Activated CD8-positive, alpha-beta memory T cell treated with anti-CD3 and anti-CD28 coated beads, Interleukin-2, amount 50 U/mL, for 1 hour (primary cell): ENCODE measurements around the gene RTBDN.

Source experiments
- DNase-seq: peaks from one replicate; pipeline ENCODE4 v3.0.0-alpha.2; 2020; ENCODE audit errors: extremely low read depth

RTBDN gene

GRCh38 chr19:12782424-12783290 lies 51.7 kb downstream of the RTBDN start:
- peak; percentile 92 for DNase-seq

DNA sequence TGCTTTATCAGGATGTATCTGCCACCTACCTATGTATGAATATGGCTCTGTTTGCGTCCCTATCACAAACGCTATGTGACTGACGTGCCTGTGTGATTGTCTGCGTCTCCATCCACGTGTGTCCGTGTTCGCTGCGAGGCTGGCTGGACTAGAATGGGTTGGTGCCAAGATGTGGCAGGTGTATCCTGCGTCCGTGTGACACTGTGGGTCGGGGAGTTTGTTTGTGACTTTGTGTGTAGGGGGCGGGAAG lies 52.3 kb downstream of the RTBDN start:
- peak; percentile 91 for DNase-seq

DNA sequence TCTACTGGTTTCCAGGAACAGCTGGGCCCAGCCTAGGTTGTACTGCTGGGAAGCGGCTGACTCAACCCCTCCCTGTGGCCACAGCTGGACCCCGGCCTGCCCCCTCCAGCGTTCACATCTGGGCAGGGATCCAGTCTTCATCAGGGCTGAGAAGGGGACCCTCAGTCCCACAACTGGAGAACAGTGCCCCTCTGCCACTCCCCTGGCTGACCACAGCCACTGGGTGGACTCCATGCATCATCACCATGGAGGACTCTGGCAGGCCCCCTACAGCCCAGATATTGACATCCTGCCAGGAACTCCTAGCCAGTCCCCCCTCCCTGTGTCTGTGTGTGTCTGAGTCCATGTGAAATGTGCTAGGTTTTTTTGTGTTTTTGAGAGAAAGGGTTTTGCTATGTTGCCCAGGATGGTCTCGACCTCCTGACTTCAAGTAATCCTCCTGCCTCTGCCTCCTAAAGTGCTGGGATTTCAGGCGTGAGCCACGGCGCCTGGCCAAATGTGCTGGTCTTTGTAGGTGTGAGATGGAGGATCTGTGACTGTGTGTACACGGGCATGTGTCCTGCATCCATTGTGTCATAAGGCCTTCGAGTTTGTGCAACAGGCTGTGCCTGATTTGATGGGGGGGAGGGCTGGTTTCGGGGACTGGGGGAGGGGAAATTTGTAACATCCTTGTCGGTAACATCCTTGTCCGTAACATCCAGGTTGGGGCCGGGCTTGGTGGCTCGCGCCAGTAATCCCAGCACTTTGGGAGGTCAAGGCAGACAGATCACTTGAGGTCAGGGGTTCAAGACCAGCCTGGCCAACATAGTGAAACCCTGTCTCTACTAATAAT lies 55.0 kb downstream of the RTBDN start:
- DNase-seq: no peak

DNA sequence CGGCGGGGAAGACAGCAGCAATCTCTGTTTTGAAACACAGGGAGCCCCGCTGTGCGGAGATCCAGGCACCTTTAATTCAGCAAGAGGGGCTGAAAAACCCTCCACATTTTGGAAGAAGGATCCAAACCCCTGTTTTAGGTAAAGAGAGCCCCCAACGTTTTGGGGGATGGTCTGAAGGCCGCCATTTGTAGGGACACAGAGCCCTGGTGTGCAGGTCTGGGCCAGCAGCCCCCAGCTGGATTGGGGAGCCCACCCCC lies 55.5 kb downstream of the RTBDN start:
- DNase-seq: no peak

- no peak for DNase-seq
Measured at GRCh38 chr19:12778017-12778904, 56.1 kb downstream of the RTBDN start.

- no peak for DNase-seq
Measured at GRCh38 chr19:12777217-12778016, 57.0 kb downstream of the RTBDN start.
